NCI-H446 (cell line): ENCODE measurements around the gene HHEX.
"Not testable (repeated sequence)": the region's sequence is repeated elsewhere in the genome, so short reads cannot be mapped to it uniquely, and the experiment has no call there.

Experiments
- DNase-seq, 2 experiments: peaks; one replicate each; lab custom pipeline; 2025; lab: John Stamatoyannopoulos, UW

The HHEX gene

GRCh38 chr10:92734301-92734700 lies 44.5 kb downstream of the HHEX start:
- no peak for DNase-seq

- no peak for DNase-seq
Measured at GRCh38 chr10:92735938-92736337, 46.2 kb downstream of the HHEX start.

GRCh38 chr10:92737484-92737883 lies 47.7 kb downstream of the HHEX start:
- DNase-seq: no peak

- DNase-seq: no peak
Measured at GRCh38 chr10:92740762-92741161, 51.0 kb downstream of the HHEX start.

- DNase-seq: not testable (repeated sequence)
Measured at GRCh38 chr10:92741741-92742140, 52.0 kb downstream of the HHEX start.

- no peak for DNase-seq
Measured at GRCh38 chr10:92742331-92743228, 52.8 kb downstream of the HHEX start.
